DND-41 (cell line): ENCODE data around the gene UBA5.

ENCODE experiments used
- CTCF ChIP-seq: IDR thresholded peaks from 2 replicates; pipeline ENCODE4 v1.5.1; 2012; ENCODE audit warnings: borderline replicate concordance, low read length, moderate library complexity, mild to moderate bottlenecking; ENCODE audit not compliant: poor library complexity, severe bottlenecking; ENCODE audit errors: extremely low read depth
- EZH2 ChIP-seq: IDR thresholded peaks from 3 replicates; pipeline ENCODE4 v1.6.1; 2012; ENCODE audit warnings: borderline replicate concordance, low read depth, mild to moderate bottlenecking, moderate library complexity, low read length, inconsistent platforms; ENCODE audit not compliant: severe bottlenecking

GRCh38 chr3:132709761-132710160 is 49.6 kb downstream of the UBA5 start:
- TF ChIP-seq CTCF (no peak), EZH2 (no peak)
